GM19438 (cell line): Measurements from ENCODE around the gene FDPS.

Experiments used
- ATAC-seq: cut with Tn5 transposase; IDR thresholded peaks from one replicate; pipeline ENCODE4 v1.9.1; 2021; ENCODE audit warnings: low read depth; ENCODE audit not compliant: unreplicated experiment

The FDPS gene

GRCh38 chr1:155308493-155309422 is at the start of gene FDPS:
TSS of gene FDPS (plus strand) at chr1:155308866. CDS start at chr1:155309790, 924 bp downstream.
- peak; percentile 92 for ATAC-seq

- no peak for ATAC-seq
These were observed 48.4 kb upstream of the FDPS start for GRCh38 chr1:155260276-155260675.

GRCh38 chr1:155261493-155261851 is 47.2 kb upstream of the FDPS start:
- ATAC-seq, result peak; percentile 24

DNA sequence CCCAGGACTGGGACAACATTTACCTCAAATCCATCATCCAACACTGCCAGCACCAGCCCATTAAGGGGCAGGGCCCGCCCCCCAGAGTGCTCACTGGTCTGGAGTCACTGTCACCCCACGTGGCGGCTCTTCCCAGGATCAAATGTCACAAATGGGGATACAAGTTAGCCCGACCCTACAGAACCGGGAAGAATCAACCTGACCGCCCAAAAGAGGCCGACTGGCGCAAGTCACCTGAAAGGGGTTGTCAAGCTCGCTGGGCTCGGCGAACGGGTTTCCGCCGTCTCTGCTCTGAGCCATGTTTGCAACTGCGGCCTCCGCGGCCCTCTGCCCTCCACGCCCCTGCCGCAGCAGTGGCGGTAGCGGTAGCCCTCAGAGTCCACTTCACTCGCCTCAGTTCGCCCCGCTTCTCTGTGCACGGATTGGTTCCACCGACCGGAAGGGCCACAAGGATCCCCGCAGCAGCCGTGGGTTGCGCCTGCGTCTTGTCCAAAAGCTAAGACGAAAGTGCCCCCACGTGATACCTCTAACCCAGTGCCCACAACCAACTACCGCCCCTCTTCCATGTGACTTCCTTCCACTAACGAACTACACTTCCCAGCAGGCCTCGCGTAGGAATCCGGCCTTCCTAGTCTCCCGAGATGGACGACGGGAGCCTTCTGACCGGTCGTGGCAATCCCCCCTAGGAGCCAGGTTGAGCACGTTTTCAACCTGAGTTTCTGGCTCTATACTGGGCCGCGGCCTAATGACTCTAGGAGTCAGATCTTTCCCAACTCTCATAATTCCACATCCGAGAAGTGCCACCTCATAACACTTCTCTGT is 46.6 kb upstream of the FDPS start, which contains the start of gene SCAMP3:
Gene SCAMP3 (minus strand): TSS at position 509 of the 822 bp plus-strand sequence. CDS start 209 bp downstream, at position 300.
- peak; percentile 81 for ATAC-seq

DNA sequence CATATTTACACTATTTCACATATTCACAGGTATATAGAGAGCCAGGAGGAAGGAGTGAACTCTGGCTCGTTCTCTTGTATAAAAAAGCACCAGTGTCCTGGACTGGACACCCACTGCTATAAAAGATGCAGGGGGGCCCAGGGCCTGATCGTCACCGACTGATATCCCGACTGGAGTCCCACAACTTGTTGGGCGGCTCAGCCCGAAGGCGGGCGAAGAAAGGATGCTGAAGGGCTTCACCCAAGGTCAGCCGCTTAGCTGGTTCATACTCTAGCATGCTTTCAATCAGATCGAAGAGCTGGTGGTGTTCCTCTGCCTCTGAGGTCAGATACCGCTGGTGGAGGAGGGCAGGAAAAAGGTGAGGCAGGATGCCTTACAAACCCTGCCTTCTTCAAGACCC is 45.6 kb upstream of the FDPS start:
- ATAC-seq, result no peak

- no peak for ATAC-seq
These were observed 42.1 kb upstream of the FDPS start for GRCh38 chr1:155266553-155266952.

- no peak for ATAC-seq
These were observed 41.3 kb upstream of the FDPS start for GRCh38 chr1:155267373-155267772.

DNA sequence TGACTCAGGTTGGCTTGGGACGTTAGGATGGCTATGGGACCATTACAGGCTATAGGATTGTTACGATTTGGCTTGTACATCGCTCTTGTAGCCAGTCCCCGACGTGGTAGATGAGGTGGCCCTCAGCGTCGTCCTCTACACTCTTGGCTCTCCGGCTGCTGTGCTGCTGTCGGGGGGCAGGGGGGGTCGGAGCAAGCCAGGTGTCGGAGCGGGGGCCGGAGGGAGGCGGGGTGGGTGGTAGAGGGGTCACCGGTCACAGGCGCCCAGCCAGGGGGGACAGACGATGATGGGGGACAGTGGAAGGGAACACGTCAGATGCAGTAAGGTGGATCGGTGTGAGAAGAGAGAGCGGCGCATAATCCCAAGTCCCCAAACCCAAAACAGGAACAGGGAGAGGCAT is 40.0 kb upstream of the FDPS start:
- ATAC-seq, result no peak

- ATAC-seq, result no peak
These were observed 39.3 kb upstream of the FDPS start for GRCh38 chr1:155269381-155269780.

DNA sequence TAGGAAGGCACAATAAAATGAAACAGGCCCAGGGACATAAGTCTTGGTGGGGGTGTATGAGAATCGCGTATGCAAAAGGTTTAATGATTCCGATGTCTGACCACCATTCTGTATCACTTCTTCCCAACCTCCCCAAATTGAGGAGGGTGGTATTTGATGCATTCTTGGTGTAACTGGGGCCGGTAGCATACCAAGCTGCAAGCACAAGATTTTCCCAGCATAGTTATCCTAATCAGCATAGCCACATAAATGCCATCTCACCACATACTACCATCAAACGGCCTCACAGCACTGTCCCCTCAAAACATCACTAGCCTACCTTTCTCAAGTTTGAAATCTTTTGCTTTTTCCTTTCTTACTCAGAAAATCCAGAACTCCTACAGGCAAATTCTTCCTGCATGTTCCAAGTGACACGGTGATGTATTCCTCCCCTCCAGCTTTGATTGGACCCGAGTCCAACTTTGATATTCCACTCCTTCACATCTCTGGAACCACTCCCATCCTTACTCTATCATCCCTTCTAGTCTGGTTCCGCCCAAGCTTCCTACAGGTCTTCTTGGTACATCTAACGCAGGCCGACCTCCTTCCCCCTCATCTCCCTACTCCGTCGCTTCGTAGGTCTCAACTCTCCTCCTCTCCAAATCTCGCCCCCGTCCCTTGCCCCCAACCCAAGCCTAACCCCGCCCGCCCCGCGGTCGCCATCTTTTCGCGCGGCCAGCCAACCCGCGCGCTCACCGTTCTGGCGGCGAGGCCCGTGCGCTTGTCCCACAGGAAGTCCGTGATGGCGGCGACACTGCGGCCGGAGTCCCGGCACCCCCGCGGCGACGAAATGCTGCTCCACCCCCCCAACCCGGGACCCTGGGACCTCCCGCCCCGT is 36.0 kb upstream of the FDPS start:
- peak; percentile 41 for ATAC-seq

DNA sequence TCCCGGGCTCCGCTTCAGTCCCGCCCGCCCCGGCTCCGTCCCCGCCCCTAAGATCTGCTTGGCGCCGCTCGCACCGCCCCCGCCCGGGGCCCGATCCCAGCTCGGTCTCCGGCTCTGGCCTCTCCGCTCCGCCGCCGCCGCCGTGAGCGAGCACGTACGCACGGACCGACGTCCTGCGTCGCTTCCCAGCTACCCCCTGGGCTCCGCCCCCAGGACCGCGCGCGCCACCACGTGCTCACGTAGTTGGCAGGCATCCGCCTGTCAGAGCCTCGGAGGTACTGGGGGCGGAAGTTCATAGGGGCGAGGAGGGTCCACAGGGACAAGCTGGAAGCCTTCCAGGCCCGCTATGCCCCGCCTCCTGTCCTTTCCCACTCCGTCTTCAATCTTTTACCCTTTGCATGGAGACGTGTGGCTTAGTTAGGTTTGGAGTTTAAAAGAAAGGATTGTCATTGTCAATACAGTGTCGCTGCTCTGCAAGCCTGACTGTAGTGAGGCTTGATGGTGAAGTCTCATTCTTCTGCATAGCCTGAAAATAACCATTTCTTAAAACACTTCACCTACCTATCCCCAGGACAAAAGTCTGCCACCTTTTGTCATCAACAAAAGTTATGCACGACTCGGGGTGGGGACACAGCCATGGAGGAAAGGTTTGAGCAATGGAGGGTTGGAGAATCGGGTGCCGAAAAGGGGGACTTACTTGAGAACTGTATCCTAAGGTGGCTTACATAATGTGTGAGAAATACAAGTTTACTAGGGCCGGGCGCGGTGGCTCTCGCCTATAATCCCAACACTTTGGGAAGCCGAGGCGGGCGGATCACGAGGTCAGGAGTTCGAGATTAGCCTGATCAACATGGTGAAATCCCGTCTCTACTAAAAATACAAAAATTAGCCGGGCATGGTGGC is 35.1 kb upstream of the FDPS start, which contains the start of gene CLK2:
Gene CLK2 (minus strand): TSS at position 162 of the 903 bp plus-strand sequence. CDS start 2,527 bp downstream, outside the sequence.
- peak; percentile 68 for ATAC-seq

DNA sequence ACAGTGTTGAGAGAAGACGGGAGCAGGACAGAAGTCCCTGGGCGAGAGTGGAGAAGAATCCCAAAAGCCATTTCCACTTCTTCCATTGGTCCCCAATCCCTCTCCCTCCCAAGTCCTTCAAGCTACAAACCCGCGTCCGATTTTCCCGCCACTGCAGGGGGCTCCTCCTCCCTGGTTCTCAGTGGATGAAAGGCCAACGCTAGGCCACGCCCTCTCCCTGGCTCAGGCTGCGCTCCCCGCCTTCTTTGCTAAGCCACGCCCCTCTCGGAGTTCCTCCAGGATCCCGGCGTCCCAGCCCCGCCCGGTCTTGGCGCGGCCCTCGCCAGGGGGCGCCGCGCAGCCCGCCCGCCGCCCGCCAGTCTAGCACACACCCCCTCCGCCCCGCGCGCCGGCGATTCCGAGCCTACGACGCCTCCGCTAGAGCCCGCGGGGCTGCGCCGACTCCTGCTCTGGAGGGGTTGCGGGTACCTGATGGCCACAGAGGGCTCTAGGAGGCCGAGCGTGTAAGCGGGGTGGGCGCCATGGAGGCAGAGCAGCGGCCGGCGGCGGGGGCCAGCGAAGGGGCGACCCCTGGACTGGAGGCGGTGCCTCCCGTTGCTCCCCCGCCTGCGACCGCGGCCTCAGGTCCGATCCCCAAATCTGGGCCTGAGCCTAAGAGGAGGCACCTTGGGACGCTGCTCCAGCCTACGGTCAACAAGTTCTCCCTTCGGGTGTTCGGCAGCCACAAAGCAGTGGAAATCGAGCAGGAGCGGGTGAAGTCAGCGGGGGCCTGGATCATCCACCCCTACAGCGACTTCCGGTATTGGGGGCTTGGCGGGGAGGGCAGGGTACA is 31.4 kb upstream of the FDPS start, which contains the start of gene HCN3:
Gene HCN3 (plus strand): TSS at position 394 of the 832 bp plus-strand sequence. CDS start 128 bp downstream, at position 522.
- ATAC-seq, result peak; percentile 53

GRCh38 chr1:155277902-155278688 is 30.6 kb upstream of the FDPS start:
- no peak for ATAC-seq

DNA sequence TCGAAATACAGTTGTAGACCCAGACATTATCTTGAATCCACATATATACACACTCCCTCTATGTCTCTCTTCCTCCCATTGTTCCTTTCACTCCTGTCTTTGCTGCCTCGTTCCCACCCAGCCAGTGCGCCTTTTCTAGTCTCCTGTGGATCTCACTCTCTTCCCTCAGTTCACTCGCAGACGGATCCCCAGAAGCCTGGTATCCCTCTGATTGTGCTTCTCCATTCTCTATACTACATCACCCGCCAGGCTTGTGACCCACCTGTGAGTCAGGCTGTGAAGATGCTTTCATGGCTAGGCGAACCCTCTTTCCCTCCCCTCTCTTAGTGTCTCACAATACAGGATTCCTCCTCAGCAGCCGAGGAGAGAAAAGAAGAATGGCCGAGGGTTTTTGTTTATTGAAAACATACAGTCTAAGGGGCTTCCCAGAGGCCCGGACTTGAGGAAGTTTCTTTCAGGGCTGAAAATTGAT is 29.9 kb upstream of the FDPS start:
- ATAC-seq, result no peak

GRCh38 chr1:155279268-155279667 is 29.4 kb upstream of the FDPS start:
- no peak for ATAC-seq

GRCh38 chr1:155282488-155283091 is 26.1 kb upstream of the FDPS start:
- ATAC-seq, result no peak

GRCh38 chr1:155284476-155284875 is 24.2 kb upstream of the FDPS start:
- ATAC-seq, result no peak
